ENCODE results near the gene EYS. TPM values are rescaled to one million over a fixed set of nuclear protein-coding genes. Genes with fewer than 3 reads are reported as not detected.
"Not testable (repeated sequence)": the region's sequence is repeated elsewhere in the genome, so short reads cannot be mapped to it uniquely, and the experiment has no call there.

The EYS gene
- total RNA-seq, 4 donors from 2014 or later = under 0.01 TPM; not detected in 3

DNA sequence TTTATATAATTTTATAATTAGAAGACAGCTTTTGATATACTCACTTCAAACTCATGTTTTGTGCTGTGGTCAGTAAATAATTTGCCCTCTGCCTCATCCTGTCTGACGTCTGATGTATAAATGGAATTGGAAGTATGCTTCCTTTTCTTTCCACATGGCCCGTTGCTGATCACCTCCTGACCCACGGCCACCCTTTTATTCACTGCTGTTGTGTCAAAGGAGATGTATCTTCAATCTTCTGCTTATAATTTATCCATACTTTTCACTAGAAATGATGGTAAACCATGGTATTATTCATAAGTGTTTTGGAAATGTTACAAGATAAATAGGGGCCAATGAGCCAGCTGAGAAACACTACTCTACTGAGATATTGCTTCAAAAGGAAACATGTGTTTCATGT is 1229.6 kb downstream of the EYS start:
- Histone ChIP-seq H3K4me1 (no peaks in the 10 kb centered on the region), H3K36me3 (no peaks in the 10 kb centered on the region), H3K9me3 (no peaks in the 10 kb centered on the region), H3K27me3 (no peaks in the 10 kb centered on the region), H3K4me3 (no peak overlapping the region), H3K27ac (replicated peaks in 1 of 4) (no peak overlapping the region)
- TF ChIP-seq POLR2AphosphoS5 (IDR thresholded peaks at IDR 0.05) = no peak
- no peak for TF ChIP-seq POLR2A (IDR thresholded peaks at IDR 0.05; ENCODE audit: low read depth)
- no peak for TF ChIP-seq CTCF (IDR thresholded peaks at IDR 0.05)
- no peak for TF ChIP-seq EP300 (IDR thresholded peaks at IDR 0.05)
- intact Hi-C loops (cut with DNase I) = no loop called here
- DNase-seq (ENCODE audit: extremely low spot score) = no peak
- 48% methylated on average over 3 of the region's 3 CpGs for WGBS

GRCh38 chr6:64476935-64477334 is 1230.1 kb downstream of the EYS start:
- intact Hi-C loops (cut with DNase I) = no loop called here
- Histone ChIP-seq H3K27ac (replicated peaks in 1 of 4) (no peak overlapping the region), H3K36me3 (no peaks in the 10 kb centered on the region), H3K9me3 (no peaks in the 10 kb centered on the region), H3K4me3 (no peak overlapping the region), H3K27me3 (no peaks in the 10 kb centered on the region), H3K4me1 (no peaks in the 10 kb centered on the region)
- WGBS = 34% methylated on average over 2 of the region's 2 CpGs
- no peak for DNase-seq (ENCODE audit: extremely low spot score)
- TF ChIP-seq EP300 (IDR thresholded peaks at IDR 0.05) (no peak), POLR2AphosphoS5 (IDR thresholded peaks at IDR 0.05) (no peak), POLR2A (IDR thresholded peaks at IDR 0.05; ENCODE audit: low read depth) (no peak), CTCF (IDR thresholded peaks at IDR 0.05) (no peak)

- not testable (repeated sequence) for H3K9me3 ChIP-seq; DNase-seq (ENCODE audit: extremely low spot score)
Measured at GRCh38 chr6:64469405-64469804, 1237.6 kb downstream of the EYS start.

GRCh38 chr6:64467656-64468055 is 1239.4 kb downstream of the EYS start:
- TF ChIP-seq POLR2AphosphoS5 (IDR thresholded peaks at IDR 0.05) = no peak
- no peak for TF ChIP-seq EP300 (IDR thresholded peaks at IDR 0.05)
- no peak for TF ChIP-seq POLR2A (IDR thresholded peaks at IDR 0.05; ENCODE audit: low read depth)
- Histone ChIP-seq H3K27me3 (no peaks in the 10 kb centered on the region), H3K4me3 (no peak overlapping the region), H3K9me3 (peaks cover 0 to 9% (median 0%) of the 10 kb centered on the region in 4 donors), H3K36me3 (no peaks in the 10 kb centered on the region), H3K27ac (replicated peaks in 1 of 4) (no peak overlapping the region), H3K4me1 (no peaks in the 10 kb centered on the region)
- WGBS = 100% methylated on average over 1 of the region's 1 CpG
- intact Hi-C loops (cut with DNase I) = no loop called here
- no peak for DNase-seq (ENCODE audit: extremely low spot score)

More at GRCh38 chr6:64469405-64469804, 1237.6 kb downstream of the EYS start:
- H3K36me3 ChIP-seq; H3K27ac ChIP-seq (replicated peaks in 1 of 4); H3K4me1 ChIP-seq; H3K27me3 ChIP-seq; H3K4me3 ChIP-seq; intact Hi-C loops (cut with DNase I): not testable (repeated sequence)
- 71% methylated on average over 12 of the region's 12 CpGs for WGBS

- Histone ChIP-seq H3K4me3 (no peak overlapping the region), H3K4me1 (no peaks in the 10 kb centered on the region), H3K27ac (replicated peaks in 1 of 4) (no peak overlapping the region), H3K36me3 (no peaks in the 10 kb centered on the region), H3K9me3 (no peaks in the 10 kb centered on the region), H3K27me3 (no peaks in the 10 kb centered on the region)
- WGBS = 73% methylated on average over 1 of the region's 1 CpG
- TF ChIP-seq POLR2A (IDR thresholded peaks at IDR 0.05; ENCODE audit: low read depth) (no peak), CTCF (IDR thresholded peaks at IDR 0.05) (no peak), POLR2AphosphoS5 (IDR thresholded peaks at IDR 0.05) (no peak), EP300 (IDR thresholded peaks at IDR 0.05) (no peak)
- intact Hi-C loops (cut with DNase I) = no loop called here
- DNase-seq (ENCODE audit: extremely low spot score) = no peak
Measured at GRCh38 chr6:64459411-64459944, 1247.5 kb downstream of the EYS start.

GRCh38 chr6:64448101-64448500 is 1258.9 kb downstream of the EYS start:
- H3K27me3 ChIP-seq; H3K4me1 ChIP-seq; DNase-seq (ENCODE audit: extremely low spot score); H3K27ac ChIP-seq (replicated peaks in 1 of 4); intact Hi-C loops (cut with DNase I); H3K9me3 ChIP-seq; H3K4me3 ChIP-seq; H3K36me3 ChIP-seq: not testable (repeated sequence)
- 87% methylated on average over 5 of the region's 6 CpGs for WGBS
